UCSD-AML1 (cell line): ENCODE results near the gene GPBP1L1.
"Not testable (repeated sequence)": the region's sequence is repeated elsewhere in the genome, so short reads cannot be mapped to it uniquely, and the experiment has no call there.

Experiments
- DNase-seq: peaks from one replicate; lab custom pipeline; 2025; ENCODE audit not compliant: unreplicated experiment; lab: John Stamatoyannopoulos, UW

GPBP1L1 gene

DNA sequence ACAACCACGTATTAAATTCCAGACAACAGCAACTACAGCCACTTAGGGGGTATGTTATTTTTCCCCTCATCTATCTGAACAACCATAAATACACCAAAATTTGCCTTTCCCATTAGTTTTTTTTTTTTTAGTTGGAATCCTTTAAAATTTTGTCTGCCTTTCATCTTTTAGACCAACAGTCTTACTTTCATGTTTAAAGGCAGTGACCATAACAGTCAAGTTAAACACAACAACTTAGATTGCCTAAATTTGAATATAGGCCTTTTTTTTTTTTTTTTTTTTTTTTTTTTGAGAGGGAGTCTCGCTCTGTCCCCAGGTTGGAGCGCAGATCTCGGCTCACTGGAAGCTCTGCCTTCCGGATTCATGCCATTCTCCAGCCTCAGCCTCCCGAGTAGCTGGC, 3.4 kb downstream of the GPBP1L1 start:
- DNase-seq, result no peak

DNA sequence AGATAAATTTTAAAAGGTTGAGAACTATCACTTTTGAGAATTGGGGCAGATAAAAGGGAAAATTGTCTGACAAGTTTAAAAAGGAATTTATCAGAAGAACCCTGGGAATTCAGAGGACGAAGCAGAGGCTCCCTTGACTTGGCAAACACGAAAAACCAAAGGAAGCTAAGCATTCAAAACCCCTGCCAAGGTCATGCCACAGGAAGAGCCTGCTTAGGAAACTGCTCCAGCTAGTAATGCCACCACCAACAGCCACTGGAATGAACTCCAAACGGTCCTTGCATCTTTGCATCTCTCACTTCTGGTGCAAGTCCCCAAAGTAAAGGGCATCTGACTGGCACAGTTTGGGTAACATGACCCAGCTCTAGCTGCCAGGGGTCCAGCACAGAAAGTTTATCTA, 7.2 kb downstream of the GPBP1L1 start:
- DNase-seq, result peak; percentile 24

DNA sequence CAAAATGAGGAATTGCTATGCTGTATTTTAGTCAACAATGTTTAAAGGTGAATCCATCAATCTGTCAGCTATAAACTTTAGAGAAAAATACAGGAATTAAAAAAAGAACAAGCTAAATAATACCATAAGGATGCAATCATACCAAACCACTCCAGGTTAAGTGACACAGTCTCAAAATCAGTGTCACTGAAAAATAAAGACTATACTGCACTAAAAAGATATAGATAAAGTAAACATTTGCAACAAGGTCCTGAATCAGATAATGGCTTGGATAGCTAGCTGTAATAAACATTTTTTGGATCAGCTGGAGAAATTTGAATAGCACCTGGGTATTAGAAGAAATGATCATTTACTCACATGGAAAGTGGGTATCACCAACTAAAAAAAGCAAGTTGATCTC, 7.8 kb downstream of the GPBP1L1 start:
- no peak for DNase-seq

DNA sequence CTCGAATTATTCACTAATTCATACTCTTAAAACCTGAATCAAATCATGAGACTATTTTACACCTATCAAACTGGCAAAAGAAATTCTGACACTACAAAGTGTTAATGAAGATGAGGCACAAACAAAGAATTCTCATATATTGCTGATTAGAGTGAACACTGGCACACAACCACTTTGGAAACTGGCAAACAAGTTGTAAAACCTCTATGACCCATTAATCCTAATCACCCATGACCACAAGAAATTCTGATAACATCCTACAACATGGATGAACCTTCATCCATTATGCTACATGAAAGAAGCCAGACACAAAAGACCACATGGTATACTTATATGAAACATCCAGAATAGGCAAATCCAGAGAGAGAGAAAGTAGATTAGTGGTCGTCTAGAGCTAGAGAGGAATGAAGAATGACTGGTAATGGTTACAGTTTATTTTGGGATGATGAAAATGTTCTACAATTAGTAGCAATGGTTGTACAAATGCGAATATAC, 8.5 kb downstream of the GPBP1L1 start:
- no peak for DNase-seq

DNA sequence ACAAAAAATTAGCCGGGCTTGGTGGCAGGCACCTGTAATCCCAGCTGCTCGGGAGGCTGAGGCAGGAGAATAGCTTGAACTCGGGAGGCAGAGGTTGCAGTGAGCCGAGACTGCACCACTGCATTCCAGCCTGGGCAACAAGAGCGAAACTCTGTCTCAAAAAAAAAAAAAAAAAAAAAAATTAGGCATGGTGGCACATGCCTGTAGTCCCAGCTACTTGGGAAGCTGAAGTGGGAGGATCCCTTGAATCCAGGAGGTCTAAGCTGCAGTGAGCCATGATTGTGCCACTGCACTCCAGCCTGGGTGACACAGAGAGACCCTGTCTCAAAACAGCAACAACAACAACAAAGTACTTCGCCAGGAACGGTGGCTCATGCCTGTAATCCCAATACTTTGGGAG, 9.8 kb downstream of the GPBP1L1 start:
- not testable (repeated sequence) for DNase-seq

DNA sequence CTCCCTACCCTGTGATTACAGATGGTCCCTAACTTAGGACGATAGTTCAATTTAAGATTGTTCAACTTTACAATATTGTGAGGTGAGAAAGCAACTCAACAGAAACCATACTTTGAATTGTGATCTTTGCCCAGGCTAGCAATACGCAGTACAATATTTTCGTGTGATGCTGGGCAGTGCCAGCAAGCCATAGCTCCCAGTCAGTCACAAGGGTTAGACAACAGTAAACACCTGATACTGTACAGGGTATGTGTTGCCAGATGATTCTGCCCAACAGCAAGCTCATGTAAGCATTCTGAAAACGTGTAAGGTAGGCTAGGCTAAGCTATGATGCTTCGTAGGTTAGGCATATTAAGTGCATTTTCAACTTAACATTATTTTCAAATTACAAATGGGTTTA, 11.9 kb downstream of the GPBP1L1 start:
- DNase-seq, result no peak

DNA sequence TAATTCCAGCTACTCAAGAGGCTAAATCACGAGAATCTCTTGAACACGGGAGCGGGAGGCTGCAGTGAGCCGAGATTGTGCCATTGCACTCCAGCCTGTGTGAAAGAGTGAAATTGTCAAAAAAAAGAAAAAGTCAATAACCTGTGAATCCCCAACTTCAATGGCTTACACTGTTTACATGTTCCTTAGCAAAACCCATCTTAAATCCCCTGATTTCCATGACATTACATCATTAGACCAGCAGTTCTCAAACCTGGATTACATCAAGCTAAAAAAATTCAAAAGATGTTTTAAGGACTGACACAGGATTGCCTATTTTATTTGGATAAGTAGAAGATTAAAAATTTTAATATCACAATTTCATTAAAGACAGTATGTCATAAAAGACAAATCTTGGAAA, 12.4 kb downstream of the GPBP1L1 start:
- no peak for DNase-seq

DNA sequence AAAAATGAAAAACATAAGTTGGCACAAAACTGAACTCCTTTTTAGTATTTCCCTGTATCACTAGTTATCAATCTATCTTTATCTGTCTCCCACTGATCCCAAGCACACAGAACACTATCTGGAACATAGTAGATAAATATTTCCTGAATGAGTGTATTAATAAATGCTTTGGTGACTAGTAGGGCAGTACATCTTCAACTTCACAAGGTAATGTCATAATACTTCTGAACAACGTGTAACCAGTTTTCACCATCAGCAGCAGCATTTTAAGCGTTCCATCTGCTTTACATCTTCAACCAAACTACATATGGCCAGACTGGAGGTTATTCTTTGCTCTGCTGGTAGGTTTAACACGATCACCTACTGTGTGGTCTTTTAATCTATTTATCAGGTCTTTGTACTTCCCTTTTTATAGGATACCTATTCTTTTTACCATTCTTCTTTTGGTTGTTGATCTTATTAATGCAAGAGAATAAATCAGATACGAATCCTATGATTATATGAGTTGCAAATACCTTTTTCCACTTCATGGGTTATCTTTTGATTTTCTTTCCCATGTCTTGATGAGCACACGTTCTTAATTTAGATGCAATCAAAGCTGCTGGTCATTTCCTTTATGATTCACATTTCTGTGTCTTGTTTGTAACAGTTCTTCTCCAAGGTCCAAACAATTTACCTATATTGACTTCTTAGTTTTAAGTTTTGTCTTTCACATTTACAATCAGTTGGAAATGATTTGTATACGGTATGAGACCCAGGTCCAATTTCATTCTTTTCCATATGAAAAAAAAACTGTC, 16.3 kb downstream of the GPBP1L1 start:
- DNase-seq, result no peak

DNA sequence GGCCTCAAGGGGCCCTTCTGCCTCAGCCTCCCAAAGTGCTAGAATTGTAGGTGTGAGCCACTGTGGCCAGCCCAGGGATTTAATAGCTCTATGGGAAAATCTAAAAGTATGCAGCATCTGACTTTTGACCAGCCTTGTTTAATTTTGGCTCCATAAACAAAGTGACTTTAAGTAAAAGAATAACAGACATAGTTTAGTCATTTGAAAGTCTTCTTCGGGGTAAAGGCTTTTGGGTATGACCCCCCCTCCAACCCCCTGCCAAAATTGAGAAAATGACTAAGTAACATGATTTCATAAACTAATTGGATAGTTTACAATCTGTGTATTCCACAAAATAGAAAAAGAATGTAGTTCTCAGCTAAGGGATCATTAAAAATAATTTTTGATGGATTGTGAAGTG, 17.0 kb downstream of the GPBP1L1 start:
- no peak for DNase-seq

DNA sequence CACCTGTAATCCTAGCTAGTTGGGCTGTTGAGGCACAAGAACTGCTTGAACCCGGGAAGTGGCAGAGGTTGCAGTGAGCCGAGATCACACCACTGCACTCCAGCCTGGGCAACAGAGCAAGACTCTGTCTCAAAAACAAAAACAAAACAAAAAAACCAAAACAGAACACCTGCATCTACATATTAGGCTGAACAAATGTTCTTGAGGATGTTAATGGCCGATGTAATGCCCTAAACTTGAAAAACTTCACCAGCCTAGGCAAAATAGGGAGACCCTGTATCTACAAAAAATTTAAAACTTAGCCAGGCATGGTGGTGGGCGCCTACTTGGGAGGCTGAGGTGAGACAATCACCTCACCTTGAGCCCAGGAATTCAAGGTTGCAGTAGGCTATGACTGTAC, 17.8 kb downstream of the GPBP1L1 start:
- no peak for DNase-seq

DNA sequence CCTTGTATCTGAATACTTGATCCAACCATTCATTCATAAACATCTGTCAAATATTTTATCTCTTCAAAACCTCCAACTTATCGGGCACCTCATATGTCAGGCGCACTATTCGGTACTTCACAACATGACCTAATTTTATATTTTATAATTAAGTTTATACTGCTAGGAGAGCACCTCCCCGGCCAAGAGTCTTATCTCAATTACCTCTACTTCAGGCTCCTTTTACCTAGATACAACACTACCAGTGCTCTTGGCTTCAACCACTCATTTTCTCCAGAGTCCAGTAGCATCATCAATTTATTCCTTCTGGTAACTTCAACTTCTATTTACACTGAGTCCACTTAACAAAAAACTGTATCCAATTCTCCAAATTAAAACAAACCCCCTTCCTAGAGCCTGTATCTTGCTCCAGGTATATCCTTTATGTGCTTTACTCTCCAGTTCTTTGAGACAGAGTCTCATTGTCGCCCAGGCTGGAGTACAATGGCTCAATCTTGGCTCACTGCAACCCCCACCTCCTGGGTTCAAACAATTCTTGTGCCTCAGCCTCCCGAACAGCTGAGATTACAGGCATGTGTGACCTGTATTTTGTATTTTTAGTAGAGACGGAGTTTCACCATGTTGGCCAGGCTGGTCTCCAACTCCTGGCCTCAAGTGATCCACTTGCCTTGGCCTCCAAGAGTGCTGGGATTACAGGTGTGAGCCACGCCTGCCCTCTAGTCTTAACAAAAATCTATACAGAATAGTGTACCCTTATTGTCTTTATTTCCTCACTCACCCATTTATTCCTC, 18.8 kb downstream of the GPBP1L1 start:
- DNase-seq, result no peak

DNA sequence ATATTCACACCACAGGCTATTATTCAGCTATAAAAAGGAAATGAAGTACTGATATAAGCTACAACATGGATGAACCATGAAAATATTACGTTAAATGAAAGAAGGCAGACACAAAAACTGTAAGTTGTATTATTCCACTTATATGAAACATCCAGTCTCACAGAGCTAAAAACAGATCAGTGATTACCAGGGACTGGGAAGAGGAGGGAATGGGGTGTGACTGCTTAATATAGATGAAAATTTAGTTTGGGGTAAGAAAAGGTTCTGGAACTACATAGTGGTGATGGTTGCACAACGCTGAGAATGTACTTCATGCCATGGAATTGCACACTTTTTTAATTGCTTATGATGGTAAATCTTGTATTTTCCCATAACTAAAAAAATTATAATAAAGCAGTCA, 19.5 kb downstream of the GPBP1L1 start:
- no peak for DNase-seq

DNA sequence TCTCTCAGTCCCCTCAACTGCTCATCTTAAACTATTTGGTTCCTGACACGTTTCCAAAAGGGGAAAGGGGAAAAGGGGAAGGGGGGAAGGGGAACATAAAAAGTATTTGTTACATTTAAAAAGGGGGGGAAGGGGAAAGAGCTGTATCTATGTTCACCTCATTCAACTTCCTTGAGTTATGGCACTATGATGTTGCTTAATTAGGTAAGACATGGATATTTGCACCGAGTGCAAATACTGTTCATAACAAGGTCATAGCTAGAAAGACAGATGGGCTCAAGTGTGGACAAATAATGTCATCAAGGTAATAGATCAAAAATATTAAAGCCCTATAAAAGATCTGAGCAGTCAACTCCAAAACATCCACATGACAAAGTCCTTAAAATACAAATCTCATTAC, 26.0 kb downstream of the GPBP1L1 start:
- no peak for DNase-seq

DNA sequence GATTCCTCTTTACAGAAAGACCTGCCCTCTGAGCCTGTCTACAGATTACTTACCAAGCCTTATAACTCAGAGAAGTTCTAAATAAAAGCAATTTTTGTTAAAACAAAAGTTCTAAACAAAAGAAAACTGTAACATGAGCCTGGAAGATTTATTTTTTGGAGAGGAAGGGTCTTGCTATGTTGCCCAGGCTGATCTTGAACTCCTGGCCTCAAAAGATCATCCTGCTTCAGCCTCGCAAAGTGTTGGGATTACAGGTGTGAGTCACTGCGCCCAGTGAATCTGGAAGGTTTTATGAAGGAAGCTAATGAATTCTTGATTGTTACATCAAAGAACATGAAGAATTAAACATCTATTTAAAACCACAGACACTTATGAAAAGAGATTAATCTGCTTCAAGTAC, 27.1 kb downstream of the GPBP1L1 start:
- DNase-seq, result no peak

DNA sequence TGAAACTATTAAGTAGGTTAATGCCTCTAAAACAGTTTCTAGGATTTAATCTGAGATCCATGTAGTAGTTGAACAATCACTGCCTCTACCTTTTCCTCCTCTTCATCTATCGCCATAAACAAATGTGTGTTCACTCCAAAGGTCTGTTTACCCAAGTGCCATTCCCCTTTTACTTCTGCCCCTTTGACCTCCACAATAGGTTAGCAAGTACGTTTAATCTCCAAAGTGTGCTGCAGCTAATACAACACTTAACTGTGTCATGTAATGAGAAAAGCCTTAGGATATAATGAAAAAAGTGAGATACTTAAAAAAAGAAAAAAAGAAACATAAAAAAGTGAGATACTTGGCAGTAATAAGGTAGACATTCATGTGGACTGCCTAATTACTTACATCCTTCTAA, 28.2 kb downstream of the GPBP1L1 start:
- no peak for DNase-seq

DNA sequence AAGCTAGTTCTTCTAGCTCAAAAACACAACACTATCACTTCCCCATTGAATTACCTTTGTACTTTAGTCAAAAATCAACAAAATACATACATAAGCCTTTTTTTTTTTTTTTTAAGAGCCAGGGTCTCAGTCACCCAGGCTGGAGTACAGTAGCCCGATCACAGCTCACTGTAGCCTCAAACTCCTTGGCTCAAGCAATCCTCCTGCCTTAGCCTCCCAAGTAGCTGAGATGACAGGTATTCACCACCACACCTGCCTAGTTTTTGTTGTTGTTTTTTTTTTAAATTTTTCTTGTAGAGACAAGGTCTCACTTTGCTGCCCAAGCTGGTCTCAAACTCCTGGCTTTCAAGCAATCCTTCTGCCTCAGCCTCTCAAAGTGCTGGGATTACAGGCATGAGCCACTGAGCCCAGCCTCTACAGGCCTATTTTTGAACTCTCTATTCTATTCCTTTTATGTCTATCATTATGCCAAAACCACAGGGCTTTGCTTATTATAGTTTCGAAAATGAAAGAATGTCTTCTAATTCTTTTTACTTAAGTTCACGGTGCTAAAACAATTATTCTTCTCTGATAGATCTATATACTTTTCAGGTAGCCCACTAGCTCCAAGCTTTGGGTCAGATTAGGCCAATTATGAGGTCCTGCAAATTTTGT, 29.6 kb downstream of the GPBP1L1 start:
- no peak for DNase-seq

DNA sequence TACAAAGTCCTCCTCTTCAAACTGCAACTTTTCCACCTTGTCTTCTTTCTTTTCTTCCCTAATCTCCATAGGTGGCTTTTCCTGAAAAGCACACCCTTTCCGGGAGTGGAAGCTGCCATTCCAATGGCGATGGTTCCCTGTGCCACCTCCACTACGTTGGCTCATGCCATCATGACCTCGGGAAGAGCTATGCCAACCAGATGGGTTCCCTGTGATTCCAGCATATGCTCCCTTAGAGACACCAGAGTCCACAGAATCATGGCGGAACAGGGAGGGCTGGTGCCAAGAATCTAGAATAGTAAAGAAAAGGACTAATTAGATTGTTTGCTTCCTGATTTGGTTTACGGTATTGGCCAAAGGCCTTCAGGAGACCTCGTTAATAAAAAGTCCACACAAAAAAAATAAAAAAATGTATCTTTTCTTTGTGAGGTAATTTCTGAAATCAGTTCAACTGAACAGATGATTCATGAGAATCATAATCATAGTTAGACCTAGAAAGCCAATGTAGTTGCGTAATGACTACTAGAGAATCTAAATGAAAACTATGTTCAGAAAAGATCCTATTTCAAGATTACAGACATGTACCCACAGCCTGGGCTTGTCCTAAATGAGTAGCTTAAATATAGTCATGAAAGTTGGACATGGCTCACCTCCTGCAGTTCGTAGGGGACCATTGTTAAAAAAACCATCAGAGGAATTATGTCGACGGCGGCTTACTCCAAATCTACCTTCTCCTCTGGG, 31.6 kb downstream of the GPBP1L1 start:
- no peak for DNase-seq

DNA sequence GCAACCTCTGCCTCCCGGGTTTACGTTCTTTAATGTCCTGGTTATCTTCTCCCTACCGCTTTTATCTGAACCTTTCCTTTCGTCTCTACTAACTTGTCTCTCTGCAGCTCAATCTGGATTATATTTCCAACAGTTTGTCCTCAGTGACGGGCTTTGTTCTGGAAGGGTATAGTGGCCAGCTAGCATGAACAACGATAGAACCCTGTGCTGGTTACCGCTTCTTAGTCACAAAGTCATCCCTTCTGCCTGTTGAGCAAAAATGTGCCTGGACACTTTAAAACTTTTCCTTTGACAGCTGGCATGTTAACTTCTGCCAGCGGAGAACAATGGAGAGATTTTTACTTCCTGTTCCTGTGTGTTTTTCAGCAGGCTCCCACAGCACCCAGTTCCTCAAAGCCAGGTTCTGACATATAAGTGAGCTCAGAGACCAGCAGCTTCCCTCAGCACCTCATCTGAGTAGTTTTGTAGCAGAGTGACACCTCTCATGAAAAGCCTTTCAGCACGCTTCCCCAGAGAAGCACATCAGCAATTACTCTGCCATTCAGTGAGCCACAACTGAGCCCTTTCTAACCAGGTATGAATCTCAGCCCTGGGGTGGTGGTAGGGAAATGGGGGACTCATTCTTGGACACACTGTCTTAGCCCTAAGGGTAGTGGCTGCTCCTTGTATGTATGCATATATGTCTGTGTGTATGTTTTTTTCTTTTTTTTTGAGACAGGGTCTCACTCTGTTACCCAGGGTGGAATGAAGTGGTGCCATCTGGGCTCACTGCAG, 38.9 kb downstream of the GPBP1L1 start:
- no peak for DNase-seq

DNA sequence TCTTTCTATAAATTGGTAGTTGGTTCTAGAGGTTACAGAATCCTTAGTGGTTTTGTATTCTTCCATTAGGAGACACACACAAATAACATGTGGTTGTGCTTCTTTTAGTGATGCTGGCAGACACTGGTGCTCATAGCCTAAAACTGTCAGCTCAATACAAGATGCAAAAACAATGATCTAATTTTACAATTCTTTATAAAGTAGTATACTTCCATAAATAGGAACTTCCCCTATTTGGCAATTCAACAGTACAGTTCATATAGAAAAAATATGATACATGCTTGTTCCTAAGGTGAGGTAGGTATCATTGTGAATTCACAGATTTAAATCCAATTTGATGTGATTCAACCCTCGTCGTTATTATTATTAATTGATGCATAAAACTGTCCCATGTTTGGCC, 41.7 kb downstream of the GPBP1L1 start:
- DNase-seq, result no peak

DNA sequence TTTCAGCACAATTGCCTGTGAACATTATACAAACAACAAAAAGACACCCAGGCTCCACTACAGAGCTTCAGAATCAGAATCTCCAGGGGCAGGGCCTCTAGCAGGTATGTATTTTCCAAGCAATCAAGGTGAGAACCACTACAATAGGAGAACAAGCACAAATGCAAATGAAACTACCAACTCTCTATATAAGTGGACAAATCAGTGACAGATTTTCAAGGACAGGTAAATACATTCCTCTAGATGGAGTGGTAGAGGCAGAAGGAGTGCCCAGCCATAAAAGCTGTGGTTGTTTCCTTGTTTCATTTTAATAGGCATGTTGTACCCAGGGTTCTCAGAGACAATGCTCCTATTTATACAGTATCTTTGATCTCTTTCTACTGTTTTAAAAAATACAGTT, 42.4 kb downstream of the GPBP1L1 start:
- DNase-seq, result no peak
